ENCODE data around the gene UNC80.

The UNC80 gene

GRCh38 chr2:209929369-209929768 lies 157.7 kb downstream of the UNC80 start:
- H3K79me2 ChIP-seq (ENCODE audit: insufficient read depth, low read depth): no peaks in the 10 kb centered on the region
- no peak overlapping the region for H3K4me2 ChIP-seq
- no peaks in the 10 kb centered on the region for H4K20me1 ChIP-seq (ENCODE audit: insufficient read depth)
- H3K27ac ChIP-seq: no peak overlapping the region
- H2AFZ ChIP-seq (ENCODE audit: low read depth): no peak overlapping the region
- no peak overlapping the region for H3K4me3 ChIP-seq (IDR thresholded peaks at IDR 0.05; ENCODE audit: insufficient read depth, low read depth, low read length)
- no peaks in the 10 kb centered on the region for H3K36me3 ChIP-seq (ENCODE audit: insufficient read depth)
- TF ChIP-seq, protein P1, sequence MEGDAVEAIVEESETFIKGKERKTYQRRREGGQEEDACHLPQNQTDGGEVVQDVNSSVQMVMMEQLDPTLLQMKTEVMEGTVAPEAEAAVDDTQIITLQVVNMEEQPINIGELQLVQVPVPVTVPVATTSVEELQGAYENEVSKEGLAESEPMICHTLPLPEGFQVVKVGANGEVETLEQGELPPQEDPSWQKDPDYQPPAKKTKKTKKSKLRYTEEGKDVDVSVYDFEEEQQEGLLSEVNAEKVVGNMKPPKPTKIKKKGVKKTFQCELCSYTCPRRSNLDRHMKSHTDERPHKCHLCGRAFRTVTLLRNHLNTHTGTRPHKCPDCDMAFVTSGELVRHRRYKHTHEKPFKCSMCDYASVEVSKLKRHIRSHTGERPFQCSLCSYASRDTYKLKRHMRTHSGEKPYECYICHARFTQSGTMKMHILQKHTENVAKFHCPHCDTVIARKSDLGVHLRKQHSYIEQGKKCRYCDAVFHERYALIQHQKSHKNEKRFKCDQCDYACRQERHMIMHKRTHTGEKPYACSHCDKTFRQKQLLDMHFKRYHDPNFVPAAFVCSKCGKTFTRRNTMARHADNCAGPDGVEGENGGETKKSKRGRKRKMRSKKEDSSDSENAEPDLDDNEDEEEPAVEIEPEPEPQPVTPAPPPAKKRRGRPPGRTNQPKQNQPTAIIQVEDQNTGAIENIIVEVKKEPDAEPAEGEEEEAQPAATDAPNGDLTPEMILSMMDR (conservative IDR thresholded peaks at IDR 0.05; ENCODE audit: low read depth, low read length): no peak
- no peaks in the 10 kb centered on the region for H3K27me3 ChIP-seq (ENCODE audit: insufficient read depth, low read depth)
- no peaks in the 10 kb centered on the region for H3K4me1 ChIP-seq (ENCODE audit: low read depth, poor library complexity, severe bottlenecking)
- no peak overlapping the region for H3K9ac ChIP-seq

- no peak overlapping the region for H3K4me3 ChIP-seq (IDR thresholded peaks at IDR 0.05; ENCODE audit: insufficient read depth, low read depth, low read length)
- no peaks in the 10 kb centered on the region for H3K36me3 ChIP-seq (ENCODE audit: insufficient read depth)
- H4K20me1 ChIP-seq (ENCODE audit: insufficient read depth): no peaks in the 10 kb centered on the region
- H3K27me3 ChIP-seq (ENCODE audit: insufficient read depth, low read depth): no peaks in the 10 kb centered on the region
- no peaks in the 10 kb centered on the region for H3K79me2 ChIP-seq (ENCODE audit: insufficient read depth, low read depth)
- no peak overlapping the region for H3K4me2 ChIP-seq
- no peak overlapping the region for H3K27ac ChIP-seq
- no peak overlapping the region for H3K9ac ChIP-seq
- no peak overlapping the region for H2AFZ ChIP-seq (ENCODE audit: low read depth)
- peaks cover 5% of the 10 kb centered on the region for H3K4me1 ChIP-seq (ENCODE audit: low read depth, poor library complexity, severe bottlenecking)
- TF ChIP-seq, protein P1 (conservative IDR thresholded peaks at IDR 0.05; ENCODE audit: low read depth, low read length): no peak
Measured at GRCh38 chr2:209933499-209934483, 162.2 kb downstream of the UNC80 start.

DNA sequence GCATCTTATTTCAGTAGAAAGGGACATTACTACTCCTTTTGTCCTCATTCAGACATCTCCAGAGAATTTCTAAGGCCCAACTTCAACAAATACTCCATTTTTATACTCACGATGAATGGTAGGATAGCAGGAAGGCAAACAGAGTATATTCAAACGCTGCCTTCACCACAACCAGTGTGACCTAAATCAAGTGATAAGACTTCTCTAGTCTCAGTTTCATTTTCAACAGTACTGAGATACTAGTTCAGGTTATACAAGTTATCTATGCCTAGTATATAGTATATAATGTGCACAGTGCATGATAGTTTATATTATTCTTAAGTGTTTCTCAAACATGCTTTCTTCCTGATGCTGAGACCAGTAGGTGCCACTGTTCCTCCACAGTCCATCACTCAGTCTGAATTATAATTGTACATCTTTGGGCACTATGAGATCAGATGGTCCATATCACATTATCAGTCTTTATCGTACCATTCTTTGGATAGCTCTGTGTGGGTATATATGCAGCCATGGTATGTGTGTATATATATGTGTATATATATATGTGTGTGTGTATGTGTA lies 164.6 kb downstream of the UNC80 start:
- H3K79me2 ChIP-seq (ENCODE audit: insufficient read depth, low read depth): no peaks in the 10 kb centered on the region
- H4K20me1 ChIP-seq (ENCODE audit: insufficient read depth): no peaks in the 10 kb centered on the region
- H3K36me3 ChIP-seq (ENCODE audit: insufficient read depth): no peaks in the 10 kb centered on the region
- H3K4me1 ChIP-seq (ENCODE audit: low read depth, poor library complexity, severe bottlenecking): peaks cover 5% of the 10 kb centered on the region
- no peak overlapping the region for H3K9ac ChIP-seq
- no peak overlapping the region for H3K27ac ChIP-seq
- no peak overlapping the region for H3K4me2 ChIP-seq
- no peaks in the 10 kb centered on the region for H3K27me3 ChIP-seq (ENCODE audit: insufficient read depth, low read depth)
- H3K4me3 ChIP-seq (IDR thresholded peaks at IDR 0.05; ENCODE audit: insufficient read depth, low read depth, low read length): no peak overlapping the region
- TF ChIP-seq, protein P1 (conservative IDR thresholded peaks at IDR 0.05; ENCODE audit: low read depth, low read length): no peak
- no peak overlapping the region for H2AFZ ChIP-seq (ENCODE audit: low read depth)

DNA sequence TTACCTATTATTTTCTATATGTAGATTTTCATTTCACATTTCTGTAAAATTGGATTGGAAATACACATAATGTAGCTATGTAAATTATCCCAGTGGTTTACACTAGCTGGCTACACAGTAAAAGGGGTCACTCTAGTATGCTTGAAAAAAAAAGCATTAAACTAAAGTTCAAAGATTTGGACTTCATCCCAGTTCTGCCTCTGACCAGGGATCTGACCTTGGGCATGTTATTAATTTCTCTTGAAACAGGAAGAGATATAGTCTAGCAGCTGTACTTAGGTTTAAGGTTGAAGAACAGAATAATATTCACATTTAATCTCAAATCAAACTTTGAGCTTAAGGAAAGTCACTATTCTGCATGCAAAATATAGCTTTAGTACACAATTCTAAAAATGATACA lies 166.3 kb downstream of the UNC80 start:
- Histone ChIP-seq H3K4me1 (ENCODE audit: low read depth, poor library complexity, severe bottlenecking) (peaks cover 5% of the 10 kb centered on the region), H3K4me3 (IDR thresholded peaks at IDR 0.05; ENCODE audit: insufficient read depth, low read depth, low read length) (no peak overlapping the region), H3K4me2 (no peak overlapping the region), H3K27ac (no peak overlapping the region), H3K36me3 (ENCODE audit: insufficient read depth) (no peaks in the 10 kb centered on the region), H3K27me3 (ENCODE audit: insufficient read depth, low read depth) (no peaks in the 10 kb centered on the region), H4K20me1 (ENCODE audit: insufficient read depth) (no peaks in the 10 kb centered on the region), H3K79me2 (ENCODE audit: insufficient read depth, low read depth) (no peaks in the 10 kb centered on the region), H2AFZ (ENCODE audit: low read depth) (no peak overlapping the region), H3K9ac (no peak overlapping the region)
- TF ChIP-seq, protein P1 (conservative IDR thresholded peaks at IDR 0.05; ENCODE audit: low read depth, low read length): no peak
